K562 (cell line): Measurements from ENCODE around the gene ZBTB2.

ENCODE experiments used
- EGR1 ChIP-seq: fragments of 450-650 bp; conservative IDR thresholded peaks from 2 replicates; pipeline ENCODE4 v1.6.1; 2017; ENCODE audit warnings: mild to moderate bottlenecking
- HCFC1 ChIP-seq: IDR thresholded peaks from 2 replicates; pipeline ENCODE4 v1.6.1; 2012; ENCODE audit warnings: low read depth, low read length, improper control_type of control experiment
- MTA3 ChIP-seq: fragments of 450-650 bp; formaldehyde crosslinking; IDR thresholded peaks from 2 replicates; pipeline ENCODE4 v1.6.1; 2017; ENCODE audit warnings: mild to moderate bottlenecking, borderline replicate concordance
- POLR2A ChIP-seq: fragments of 450-650 bp; conservative IDR thresholded peaks from 2 replicates; pipeline ENCODE4 v1.6.1; 2016
- POLR2AphosphoS5 ChIP-seq: IDR thresholded peaks from 2 replicates; pipeline ENCODE4 v1.6.1; 2011; ENCODE audit warnings: mild to moderate bottlenecking, low read depth, low read length, moderate library complexity; ENCODE audit not compliant: control insufficient read depth, insufficient read depth
- SAFB ChIP-seq: fragments of 200-400 bp; formaldehyde crosslinking; IDR thresholded peaks from 2 replicates; pipeline ENCODE4 v1.6.1; 2017; ENCODE audit warnings: low read depth, low read length, borderline replicate concordance
- TCF3 ChIP-seq: sonication (generic); formaldehyde crosslinking; IDR thresholded peaks from 2 replicates; pipeline ENCODE4 v1.4.0; 2020; ENCODE audit warnings: mild to moderate bottlenecking, missing genetic modification reagents
- TF ChIP-seq, protein P1 (sequence below): fragments of 150-350 bp; conservative IDR thresholded peaks from 2 replicates; pipeline ENCODE4 v1.6.1; 2014; ENCODE audit warnings: low read length
- TF ChIP-seq, protein P2 (sequence below): sonication (generic); formaldehyde crosslinking; IDR thresholded peaks from 2 replicates; pipeline ENCODE4 v1.5.0; 2020; ENCODE audit warnings: missing genetic modification reagents
- TF ChIP-seq, protein P3 (sequence below), 2 experiments: fragments of 450-650 bp in 1 of 2; sonication (generic) in 1 of 2; formaldehyde crosslinking in 1 of 2; IDR thresholded peaks in 1 of 2; conservative IDR thresholded peaks in 1 of 2; 2 replicates each; pipeline versions ENCODE4 v1.6.1 to v1.8.1; 2016 to 2023; ENCODE audit warnings: mild to moderate bottlenecking in 2 of 2, moderate library complexity in 2 of 2, inconsistent platforms in 1 of 2, missing genetic modification reagents in 1 of 2
- TF ChIP-seq, protein P4 (sequence below): fragments of 250-450 bp; sonication (Bioruptor Pico); IDR thresholded peaks from 2 replicates; pipeline ENCODE4 v1.8.0; 2021; ENCODE audit warnings: borderline replicate concordance, mild to moderate bottlenecking, moderate library complexity; ENCODE audit not compliant: poor library complexity, severe bottlenecking
- TF ChIP-seq, protein P5 (sequence below), 2 experiments: fragments of 450-650 bp; formaldehyde crosslinking in 1 of 2; IDR thresholded peaks; 2 replicates each; pipeline versions ENCODE4 v1.4.0 to v1.6.1; 2014 to 2020; ENCODE audit warnings: mild to moderate bottlenecking in 2 of 2, borderline replicate concordance in 1 of 2, low read depth in 1 of 2
- TF ChIP-seq, protein P6 (sequence below), 3 experiments: IDR thresholded peaks in 2 of 3; conservative IDR thresholded peaks in 1 of 3; 2 replicates each; pipeline ENCODE4 v1.5.1; 2011 to 2012; ENCODE audit warnings: low read length in 3 of 3, mild to moderate bottlenecking in 3 of 3, control low read depth in 2 of 3, improper control_type of control experiment in 1 of 3, inconsistent platforms in 1 of 3, low read depth in 1 of 3, mixed read lengths in 1 of 3, moderate library complexity in 1 of 3; ENCODE audit not compliant: insufficient read depth in 2 of 3

DNA sequence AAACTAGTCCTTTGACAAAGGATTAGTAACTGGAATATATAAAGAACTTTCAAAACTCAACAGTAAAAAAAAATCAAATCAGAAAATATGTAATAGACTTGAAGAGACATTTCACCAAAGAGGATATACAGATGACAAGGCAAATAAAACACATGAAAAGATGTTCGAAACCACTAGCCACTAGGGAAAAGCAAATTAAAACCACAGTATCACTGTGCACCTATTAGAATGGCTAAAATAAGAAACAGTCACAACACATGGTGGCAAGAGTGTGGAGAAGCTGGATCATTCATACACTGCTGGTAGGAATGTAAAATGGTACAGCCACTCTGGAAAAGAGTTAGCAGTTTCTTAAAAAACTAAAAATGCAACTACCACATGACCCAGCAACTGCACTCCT is 14.9 kb downstream of the ZBTB2 start:
- TF ChIP-seq EGR1 = no peak
- TF ChIP-seq, protein P1, sequence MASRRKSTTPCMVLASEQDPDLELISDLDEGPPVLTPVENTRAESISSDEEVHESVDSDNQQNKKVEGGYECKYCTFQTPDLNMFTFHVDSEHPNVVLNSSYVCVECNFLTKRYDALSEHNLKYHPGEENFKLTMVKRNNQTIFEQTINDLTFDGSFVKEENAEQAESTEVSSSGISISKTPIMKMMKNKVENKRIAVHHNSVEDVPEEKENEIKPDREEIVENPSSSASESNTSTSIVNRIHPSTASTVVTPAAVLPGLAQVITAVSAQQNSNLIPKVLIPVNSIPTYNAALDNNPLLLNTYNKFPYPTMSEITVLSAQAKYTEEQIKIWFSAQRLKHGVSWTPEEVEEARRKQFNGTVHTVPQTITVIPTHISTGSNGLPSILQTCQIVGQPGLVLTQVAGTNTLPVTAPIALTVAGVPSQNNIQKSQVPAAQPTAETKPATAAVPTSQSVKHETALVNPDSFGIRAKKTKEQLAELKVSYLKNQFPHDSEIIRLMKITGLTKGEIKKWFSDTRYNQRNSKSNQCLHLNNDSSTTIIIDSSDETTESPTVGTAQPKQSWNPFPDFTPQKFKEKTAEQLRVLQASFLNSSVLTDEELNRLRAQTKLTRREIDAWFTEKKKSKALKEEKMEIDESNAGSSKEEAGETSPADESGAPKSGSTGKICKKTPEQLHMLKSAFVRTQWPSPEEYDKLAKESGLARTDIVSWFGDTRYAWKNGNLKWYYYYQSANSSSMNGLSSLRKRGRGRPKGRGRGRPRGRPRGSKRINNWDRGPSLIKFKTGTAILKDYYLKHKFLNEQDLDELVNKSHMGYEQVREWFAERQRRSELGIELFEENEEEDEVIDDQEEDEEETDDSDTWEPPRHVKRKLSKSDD = no peak
- TF ChIP-seq, protein P2, sequence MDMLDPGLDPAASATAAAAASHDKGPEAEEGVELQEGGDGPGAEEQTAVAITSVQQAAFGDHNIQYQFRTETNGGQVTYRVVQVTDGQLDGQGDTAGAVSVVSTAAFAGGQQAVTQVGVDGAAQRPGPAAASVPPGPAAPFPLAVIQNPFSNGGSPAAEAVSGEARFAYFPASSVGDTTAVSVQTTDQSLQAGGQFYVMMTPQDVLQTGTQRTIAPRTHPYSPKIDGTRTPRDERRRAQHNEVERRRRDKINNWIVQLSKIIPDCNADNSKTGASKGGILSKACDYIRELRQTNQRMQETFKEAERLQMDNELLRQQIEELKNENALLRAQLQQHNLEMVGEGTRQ (CRISPR knock-in tag) = no peak
- no peak for TF ChIP-seq HCFC1
- TF ChIP-seq MTA3 = no peak
- TF ChIP-seq POLR2A = no peak
- TF ChIP-seq, protein P3, sequence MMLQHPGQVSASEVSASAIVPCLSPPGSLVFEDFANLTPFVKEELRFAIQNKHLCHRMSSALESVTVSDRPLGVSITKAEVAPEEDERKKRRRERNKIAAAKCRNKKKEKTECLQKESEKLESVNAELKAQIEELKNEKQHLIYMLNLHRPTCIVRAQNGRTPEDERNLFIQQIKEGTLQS (IDR thresholded peaks at IDR 0.05) = no peak
- TF ChIP-seq, protein P3 (CRISPR knock-in tag; conservative IDR thresholded peaks at IDR 0.05) = no peak
- TF ChIP-seq POLR2AphosphoS5 = no peak
- TF ChIP-seq, protein P4, sequence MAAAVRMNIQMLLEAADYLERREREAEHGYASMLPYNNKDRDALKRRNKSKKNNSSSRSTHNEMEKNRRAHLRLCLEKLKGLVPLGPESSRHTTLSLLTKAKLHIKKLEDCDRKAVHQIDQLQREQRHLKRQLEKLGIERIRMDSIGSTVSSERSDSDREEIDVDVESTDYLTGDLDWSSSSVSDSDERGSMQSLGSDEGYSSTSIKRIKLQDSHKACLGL (CRISPR knock-in tag) = no peak
- TF ChIP-seq SAFB = no peak
- TF ChIP-seq, protein P5, sequence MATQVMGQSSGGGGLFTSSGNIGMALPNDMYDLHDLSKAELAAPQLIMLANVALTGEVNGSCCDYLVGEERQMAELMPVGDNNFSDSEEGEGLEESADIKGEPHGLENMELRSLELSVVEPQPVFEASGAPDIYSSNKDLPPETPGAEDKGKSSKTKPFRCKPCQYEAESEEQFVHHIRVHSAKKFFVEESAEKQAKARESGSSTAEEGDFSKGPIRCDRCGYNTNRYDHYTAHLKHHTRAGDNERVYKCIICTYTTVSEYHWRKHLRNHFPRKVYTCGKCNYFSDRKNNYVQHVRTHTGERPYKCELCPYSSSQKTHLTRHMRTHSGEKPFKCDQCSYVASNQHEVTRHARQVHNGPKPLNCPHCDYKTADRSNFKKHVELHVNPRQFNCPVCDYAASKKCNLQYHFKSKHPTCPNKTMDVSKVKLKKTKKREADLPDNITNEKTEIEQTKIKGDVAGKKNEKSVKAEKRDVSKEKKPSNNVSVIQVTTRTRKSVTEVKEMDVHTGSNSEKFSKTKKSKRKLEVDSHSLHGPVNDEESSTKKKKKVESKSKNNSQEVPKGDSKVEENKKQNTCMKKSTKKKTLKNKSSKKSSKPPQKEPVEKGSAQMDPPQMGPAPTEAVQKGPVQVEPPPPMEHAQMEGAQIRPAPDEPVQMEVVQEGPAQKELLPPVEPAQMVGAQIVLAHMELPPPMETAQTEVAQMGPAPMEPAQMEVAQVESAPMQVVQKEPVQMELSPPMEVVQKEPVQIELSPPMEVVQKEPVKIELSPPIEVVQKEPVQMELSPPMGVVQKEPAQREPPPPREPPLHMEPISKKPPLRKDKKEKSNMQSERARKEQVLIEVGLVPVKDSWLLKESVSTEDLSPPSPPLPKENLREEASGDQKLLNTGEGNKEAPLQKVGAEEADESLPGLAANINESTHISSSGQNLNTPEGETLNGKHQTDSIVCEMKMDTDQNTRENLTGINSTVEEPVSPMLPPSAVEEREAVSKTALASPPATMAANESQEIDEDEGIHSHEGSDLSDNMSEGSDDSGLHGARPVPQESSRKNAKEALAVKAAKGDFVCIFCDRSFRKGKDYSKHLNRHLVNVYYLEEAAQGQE (IDR thresholded peaks at IDR 0.05; ENCODE audit: borderline replicate concordance) = no peak
- TF ChIP-seq, protein P5 (CRISPR knock-in tag; IDR thresholded peaks at IDR 0.05; ENCODE audit: low read depth) = no peak
- TF ChIP-seq, protein P6, sequence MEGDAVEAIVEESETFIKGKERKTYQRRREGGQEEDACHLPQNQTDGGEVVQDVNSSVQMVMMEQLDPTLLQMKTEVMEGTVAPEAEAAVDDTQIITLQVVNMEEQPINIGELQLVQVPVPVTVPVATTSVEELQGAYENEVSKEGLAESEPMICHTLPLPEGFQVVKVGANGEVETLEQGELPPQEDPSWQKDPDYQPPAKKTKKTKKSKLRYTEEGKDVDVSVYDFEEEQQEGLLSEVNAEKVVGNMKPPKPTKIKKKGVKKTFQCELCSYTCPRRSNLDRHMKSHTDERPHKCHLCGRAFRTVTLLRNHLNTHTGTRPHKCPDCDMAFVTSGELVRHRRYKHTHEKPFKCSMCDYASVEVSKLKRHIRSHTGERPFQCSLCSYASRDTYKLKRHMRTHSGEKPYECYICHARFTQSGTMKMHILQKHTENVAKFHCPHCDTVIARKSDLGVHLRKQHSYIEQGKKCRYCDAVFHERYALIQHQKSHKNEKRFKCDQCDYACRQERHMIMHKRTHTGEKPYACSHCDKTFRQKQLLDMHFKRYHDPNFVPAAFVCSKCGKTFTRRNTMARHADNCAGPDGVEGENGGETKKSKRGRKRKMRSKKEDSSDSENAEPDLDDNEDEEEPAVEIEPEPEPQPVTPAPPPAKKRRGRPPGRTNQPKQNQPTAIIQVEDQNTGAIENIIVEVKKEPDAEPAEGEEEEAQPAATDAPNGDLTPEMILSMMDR (IDR thresholded peaks at IDR 0.05 in 2 of 3, conservative IDR thresholded peaks at IDR 0.05 in 1 of 3; ENCODE audit: insufficient read depth in 2 of 3, low read depth in 1 of 3, low read length in 3 of 3) = no peak
- TF ChIP-seq TCF3 = no peak
